HL-60/S4 treated with retinoic acid at 250 ng/mL for 4 days and 3 days (cell line): ENCODE results near the gene CDRT4.

Experiments used
- in situ Hi-C: fragments of 300-500 bp; cut with MboI; formaldehyde crosslinking; loops from 2 replicates; pipeline ENCODE4 v1.7.0; 2022; ENCODE audit warnings: low sequenced_read_pairs

CDRT4 gene

DNA sequence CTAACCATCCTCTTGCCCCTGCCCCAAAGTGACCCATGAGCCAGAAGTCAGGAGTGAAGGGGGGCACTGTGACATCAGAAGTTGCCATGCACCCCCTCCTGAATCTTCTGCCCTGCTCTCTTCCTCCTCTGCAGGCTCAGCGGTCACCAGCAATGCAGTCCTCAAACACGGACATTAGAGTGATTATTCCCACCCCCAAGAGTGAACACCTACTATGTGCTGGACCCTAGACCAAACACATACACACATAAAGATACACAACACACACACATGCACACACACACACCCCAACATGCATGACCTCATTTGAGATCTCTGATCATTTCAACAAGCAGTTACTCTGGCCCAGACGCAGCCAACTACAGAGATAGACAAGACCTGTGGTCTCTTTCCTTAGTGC is at the start of gene CDRT4:
TSS of gene CDRT4 (minus strand) at position 30 of the 400 bp plus-strand sequence. CDS start 27,383 bp downstream, outside the sequence.
- in situ Hi-C loops = no loop called here

DNA sequence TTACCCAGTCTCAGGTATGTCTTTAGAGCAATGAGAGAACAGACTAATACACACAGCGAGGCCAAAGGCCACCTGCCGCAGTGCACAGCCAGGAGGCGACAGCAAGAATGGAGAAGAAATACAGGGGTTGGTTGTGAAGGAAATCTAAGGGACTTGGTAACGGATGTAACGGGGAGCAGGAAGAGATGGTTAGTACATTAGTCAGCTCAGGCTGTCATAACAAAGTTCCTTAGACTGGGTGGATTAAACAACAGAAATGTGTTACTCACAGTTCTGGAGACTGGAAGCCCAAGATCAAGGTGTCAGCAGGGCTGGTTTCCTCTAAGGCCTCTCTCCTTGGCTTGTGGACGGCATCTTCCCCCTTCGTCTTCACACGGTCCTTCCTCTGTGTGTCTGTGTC is 48.7 kb upstream of the CDRT4 start:
- in situ Hi-C loops = loop anchor here (25.0 kb wide), 1 partner anchor 254 kb away; the partner anchor contains the start of gene PMP22

DNA sequence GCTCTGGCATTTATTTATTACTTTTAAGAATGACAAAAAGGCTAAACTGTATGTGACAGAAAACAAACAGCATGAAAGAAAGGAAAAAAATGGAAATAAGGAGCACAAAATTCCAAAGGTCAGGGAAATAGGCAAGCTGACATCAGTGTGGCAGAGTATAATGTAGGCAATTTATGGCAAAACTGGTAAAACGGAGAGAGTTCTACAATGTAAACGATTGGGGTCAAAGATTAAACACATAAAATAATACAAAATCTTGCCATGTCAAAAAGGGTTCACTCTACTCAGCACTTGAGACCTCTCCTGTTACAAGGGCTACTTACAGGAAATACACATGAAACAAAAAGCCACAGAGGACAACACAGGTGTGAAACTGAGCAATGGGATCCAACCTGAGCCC is 47.0 kb upstream of the CDRT4 start:
- in situ Hi-C loops = loop anchor here (25.0 kb wide), 1 partner anchor 252 kb away; the partner anchor contains the start of gene PMP22

DNA sequence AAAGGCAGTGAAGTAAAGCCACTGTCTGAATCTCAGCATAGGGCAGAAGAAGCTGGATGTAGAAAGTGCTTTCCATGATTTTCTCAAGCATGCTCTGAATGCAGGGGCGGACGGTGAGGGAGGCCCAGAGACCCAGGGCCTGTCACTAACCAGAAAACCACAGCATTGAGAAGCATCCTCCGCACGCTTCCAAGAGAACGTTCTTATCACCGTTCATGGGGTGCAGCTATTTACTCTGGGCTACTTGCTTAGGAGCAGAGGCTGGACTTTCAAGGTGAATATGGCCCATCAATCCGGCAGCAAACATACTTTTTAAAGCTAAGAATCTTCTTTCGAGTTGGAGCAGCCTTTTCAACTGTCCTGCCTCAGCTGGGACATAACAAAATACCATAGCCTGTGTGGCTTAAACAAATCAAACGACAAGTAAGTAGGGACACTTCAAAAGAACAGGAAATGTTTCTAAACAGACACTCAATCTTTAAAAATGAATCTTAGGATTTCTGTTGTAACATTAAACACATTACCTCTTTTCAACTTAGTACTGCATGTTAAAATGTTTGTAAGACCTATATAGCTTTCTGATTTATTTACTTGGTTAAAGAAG is 46.5 kb upstream of the CDRT4 start:
- in situ Hi-C loops = loop anchor here (25.0 kb wide), 1 partner anchor 252 kb away; the partner anchor contains the start of gene PMP22

DNA sequence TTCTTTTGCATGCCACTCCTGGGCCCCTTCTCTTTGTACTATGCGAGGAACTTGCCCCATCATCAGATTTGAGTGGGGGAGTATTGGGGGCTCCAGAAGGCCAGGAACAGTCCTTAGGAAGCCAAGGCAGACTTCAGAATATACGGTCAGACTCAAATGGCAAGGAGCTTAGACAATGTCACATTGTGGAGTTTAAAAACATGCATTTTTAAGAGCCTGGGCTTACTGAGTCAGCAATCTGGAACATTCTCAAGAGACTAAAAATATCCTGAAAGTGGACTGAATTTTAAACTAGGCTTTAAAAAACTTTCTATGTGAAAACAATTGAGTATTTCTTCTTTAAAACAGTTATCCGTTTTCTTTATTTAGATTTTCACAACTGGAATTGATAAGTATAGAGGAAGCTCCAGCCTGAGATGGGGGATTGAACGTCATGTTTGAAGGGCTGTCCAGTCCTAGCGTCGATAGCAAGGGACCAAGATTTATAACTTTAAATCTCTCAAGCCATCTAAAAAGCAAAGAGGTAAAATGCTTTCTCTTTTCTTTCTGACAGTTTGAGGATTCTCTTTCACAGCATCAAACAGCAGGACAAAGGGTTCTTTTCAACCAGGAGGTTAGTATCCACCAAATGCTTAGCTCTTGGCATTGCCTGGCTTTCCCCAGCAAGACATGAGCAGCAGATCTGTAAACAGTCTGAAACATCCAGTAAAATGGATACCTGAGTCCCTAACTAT is 45.8 kb upstream of the CDRT4 start:
- in situ Hi-C loops = loop anchor here (25.0 kb wide), 1 partner anchor 251 kb away; the partner anchor contains the start of gene PMP22

DNA sequence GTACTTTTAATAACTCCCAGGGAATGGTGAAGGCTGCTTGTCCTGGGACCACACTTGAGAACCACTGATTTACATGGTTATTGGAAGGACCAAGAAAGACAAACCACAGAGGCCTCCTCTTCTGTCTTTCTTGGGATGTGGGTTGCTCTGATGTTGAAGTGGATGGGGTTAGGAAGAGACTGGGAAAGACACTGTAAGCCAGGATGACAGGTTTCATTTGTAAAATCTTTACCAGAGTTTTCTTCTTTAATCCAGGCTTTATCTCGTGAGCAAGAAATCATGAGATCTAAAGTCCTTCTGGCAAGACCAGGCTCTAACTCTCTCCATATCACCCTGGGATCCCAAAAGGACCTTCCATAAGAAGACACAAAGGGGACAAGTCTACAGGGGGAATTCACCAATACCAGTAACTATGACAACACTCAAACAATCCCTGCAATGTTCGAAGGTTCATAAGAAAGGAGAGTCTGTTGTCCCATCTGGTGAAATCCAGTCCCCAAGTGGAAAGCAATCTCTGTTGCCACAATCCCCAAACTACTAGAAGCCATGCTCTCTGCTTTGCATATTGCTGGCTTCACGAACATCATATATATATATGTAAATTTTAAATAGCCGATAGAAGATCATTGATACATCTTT is 44.8 kb upstream of the CDRT4 start:
- in situ Hi-C loops = loop anchor here (25.0 kb wide), 1 partner anchor 250 kb away; the partner anchor contains the start of gene PMP22

DNA sequence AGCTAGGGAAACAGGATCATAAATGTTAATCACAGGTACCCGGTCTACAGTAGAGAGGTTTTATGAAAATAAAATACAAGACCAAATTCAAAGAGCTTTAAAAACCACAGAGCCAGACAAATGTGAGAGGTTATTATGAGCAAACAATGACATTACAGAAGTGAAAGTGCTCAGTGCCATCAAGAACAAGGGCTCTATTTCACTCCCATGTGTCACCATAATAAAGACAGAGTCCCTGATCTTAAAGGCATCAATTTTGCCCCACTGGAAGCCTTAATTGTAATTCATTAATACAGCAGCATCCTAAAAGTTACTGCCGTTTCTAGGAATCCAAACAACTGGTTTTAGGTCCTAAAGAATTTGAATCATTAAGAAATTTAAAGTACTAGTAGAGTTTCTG is 43.7 kb upstream of the CDRT4 start:
- in situ Hi-C loops = loop anchor here (25.0 kb wide), 1 partner anchor 249 kb away; the partner anchor contains the start of gene PMP22

DNA sequence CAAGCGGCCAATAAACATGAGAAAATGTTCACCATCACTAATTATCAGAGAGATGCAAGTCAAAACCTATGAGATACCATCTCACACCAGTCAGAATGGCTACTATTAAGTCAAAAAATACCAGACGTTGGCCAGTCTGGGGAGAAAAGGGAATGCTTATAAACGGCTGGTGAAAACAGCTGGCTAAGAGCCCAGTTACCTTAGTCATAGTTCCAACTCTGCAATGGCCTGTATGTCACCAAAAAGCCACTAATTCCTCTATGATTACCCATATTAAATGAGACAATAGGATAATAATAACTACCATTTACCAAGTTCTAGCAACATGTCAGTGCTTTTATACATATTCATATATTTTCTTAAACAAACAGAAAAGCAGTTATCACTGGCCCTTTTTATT is 42.9 kb upstream of the CDRT4 start:
- in situ Hi-C loops = loop anchor here (25.0 kb wide), 1 partner anchor 248 kb away; the partner anchor contains the start of gene PMP22

DNA sequence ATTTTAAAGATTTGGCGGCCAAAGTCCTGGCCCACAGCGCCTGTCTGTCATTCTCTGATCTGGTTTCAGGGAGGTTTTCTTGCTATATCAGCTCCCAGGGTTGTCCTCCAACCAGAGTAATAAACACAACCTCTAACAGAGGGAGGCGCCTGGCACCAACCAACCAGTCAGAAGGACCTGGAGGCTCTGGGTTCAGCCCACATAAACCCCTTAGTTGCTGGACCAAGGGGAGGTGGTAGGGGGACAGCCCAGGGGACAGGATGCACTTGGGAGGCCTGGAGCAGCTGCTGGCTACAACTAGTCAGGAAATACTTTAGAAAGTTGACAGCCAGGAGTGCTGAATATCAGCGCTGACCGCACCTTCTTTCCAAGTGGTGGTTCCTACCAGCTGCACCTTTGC is 41.7 kb upstream of the CDRT4 start:
- in situ Hi-C loops = loop anchor here (25.0 kb wide), 1 partner anchor 247 kb away; the partner anchor contains the start of gene PMP22

DNA sequence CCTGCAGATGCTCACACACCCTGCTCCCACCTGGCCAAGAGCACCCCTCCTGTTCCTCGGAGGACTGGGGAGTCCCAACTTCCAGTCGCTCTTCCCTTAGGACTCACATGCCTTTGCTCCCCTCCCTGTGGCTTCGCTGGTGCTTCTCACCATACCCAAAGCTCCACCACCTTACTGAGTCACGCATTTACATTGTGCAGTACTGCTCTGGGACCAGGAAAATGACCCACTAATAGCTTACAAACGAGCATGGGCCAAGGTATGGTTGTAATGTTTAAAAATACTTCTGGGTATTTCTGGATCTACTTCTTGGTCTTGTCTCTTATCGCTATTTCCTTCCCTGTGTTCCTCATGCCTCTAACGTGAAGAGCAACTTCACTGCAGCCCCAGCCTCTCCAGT is 41.0 kb upstream of the CDRT4 start:
- in situ Hi-C loops = loop anchor here (25.0 kb wide), 1 partner anchor 246 kb away; the partner anchor contains the start of gene PMP22

DNA sequence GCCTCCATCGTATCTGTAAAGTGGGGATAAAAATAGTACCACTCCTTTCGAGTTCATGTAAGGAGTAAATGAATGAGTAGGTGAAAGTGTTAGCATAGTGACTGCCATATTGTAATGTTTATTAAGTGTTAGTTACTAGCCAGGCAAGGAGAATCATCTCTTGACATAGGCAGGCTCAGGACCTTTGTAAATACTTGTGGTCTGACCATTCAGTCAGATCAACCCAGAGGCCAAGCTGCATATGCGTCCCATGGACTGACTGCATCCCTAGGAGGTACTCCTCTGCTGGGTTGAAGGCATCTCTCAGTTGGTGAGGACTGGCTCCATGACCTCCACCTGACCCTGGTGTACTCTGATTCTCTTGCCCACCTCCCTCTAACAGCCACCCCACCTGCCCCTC is 40.5 kb upstream of the CDRT4 start:
- in situ Hi-C loops = loop anchor here (25.0 kb wide), 1 partner anchor 246 kb away; the partner anchor contains the start of gene PMP22

DNA sequence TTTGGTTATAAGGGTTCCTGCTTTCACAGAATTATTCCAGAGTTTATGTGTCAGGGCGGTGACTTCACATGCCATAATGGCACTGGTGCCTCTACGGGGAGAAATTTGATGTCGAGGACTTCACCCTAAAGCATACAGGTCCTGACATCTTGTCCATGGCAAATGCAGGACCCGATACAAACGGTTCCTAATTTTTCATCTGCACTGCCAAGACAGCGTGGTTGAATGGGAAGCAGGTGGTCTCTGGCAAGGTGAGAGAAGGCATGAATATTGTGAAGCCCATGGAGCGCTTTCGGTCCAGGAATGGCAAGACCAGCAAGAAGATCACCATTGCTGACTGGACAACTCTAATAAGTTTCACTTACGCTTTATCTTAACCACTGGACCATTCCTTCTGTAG is 39.6 kb upstream of the CDRT4 start:
- in situ Hi-C loops = loop anchor here (25.0 kb wide), 1 partner anchor 245 kb away; the partner anchor contains the start of gene PMP22

DNA sequence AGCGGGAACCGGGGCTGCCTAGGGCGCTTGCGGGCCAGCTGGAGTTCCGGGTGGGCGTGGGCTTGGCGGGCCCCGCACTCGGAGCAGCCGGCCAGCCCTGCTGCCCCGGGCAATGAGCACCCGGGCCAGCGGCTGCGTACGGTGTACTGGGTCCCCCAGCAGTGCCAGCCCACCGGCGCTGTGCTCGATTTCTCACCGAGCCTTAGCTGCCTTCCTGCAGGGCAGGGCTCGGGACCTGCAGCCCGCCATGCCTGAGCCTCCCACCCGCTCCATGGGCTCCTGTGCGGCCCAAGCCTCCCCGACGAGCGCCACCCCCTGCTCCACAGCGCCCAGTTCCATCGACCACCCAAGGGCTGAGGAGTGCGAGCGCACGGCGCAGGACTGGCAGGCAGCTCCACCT is 38.3 kb upstream of the CDRT4 start:
- in situ Hi-C loops = loop anchor here (25.0 kb wide), 1 partner anchor 243 kb away; the partner anchor contains the start of gene PMP22

DNA sequence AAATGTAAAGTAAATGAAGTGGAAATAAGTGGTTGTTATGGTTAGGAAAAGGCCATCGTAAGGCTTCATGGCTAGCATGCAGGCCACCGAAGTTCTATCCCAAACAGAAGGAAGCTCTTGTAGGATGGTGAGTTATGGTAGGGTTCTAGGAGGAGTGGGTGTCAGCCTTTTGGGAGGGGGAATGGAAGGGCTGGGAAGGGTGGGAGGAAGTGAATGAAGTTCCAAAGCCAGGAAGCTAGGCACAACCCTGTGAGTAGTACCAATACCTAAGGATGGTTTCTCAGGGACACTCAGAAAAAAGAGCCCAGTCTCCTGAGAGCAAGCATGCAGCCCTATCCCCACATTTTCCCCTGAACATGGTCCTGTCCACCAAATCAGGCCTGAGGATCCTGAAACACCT is 36.3 kb upstream of the CDRT4 start:
- in situ Hi-C loops = loop anchor here (25.0 kb wide), 1 partner anchor 241 kb away; the partner anchor contains the start of gene PMP22

DNA sequence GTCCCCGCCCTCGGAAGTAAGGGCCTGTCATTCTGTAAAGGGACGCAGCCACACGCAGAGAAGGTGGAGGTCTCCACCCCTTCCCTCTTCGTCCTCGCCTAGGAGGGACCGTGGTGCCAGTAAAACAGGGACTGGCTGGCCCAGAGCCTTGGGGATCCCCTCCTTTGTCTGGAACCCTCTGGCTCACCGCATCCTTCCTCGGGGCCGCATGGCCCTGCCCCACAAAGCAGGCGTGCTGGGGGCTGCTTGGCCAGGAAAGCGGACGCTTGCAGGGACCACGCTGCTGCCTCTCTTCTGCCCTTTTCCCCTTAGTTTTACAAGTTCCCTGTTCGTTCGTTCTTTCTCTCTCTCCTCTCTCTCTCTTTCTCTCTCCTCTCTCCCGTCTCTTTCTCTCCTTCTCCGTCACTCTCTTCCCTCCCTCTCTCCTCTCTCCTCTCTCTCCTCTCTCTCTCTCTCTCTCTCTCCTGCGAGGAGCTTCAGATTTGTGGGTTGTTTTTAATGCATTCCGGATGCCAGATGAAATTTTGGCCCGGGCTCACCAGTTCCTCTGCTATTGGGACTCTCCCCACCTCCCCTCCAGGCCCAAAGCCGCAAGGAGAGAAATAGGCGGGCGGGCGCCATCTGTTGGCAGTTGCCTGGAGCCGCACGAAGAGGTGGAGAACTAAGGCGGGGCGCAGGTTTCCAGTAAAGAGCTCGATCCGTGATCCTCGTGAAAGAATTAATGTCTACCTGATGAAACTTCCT is 35.1 kb upstream of the CDRT4 start:
- in situ Hi-C loops = loop anchor here (25.0 kb wide), 1 partner anchor 240 kb away; the partner anchor contains the start of gene PMP22

DNA sequence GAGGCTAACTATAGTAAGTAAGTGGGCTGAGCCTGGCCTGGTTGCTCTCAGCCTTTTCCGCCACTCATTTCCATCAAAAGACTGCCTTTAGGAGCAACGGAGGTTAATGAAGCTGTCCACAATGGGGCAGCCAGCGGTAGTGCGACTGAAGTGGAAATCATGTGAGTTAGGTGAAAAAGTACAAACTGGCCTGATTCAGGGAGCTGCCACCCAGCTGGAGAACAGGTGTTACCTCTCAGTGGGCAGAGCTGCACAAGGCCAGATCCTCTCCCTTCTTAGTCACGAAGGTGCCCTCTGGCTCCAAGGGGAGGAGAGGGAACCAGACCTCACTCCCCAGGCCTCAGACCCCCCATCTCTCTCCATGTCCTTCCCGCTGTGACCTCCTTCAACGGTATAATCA is 34.4 kb upstream of the CDRT4 start:
- in situ Hi-C loops = loop anchor here (25.0 kb wide), 1 partner anchor 239 kb away; the partner anchor contains the start of gene PMP22

DNA sequence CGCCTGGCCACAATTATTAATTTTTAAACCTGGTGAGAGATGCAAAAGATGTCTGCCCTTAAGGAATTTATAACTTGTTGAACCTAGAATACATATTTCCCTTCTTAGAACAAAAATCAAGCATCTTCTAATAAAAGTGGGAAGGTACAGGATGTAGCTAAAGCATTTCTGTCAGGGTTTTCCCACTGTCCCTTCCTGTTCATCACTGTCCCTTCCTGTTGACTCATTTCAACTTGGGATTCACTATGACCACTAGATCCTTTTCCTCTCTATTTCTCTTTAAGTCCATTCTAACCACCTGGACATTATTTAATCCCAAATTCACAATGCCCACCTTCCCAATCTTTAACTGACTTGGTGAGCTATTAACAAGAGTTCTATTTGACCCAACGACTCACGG is 33.9 kb upstream of the CDRT4 start:
- in situ Hi-C loops = loop anchor here (25.0 kb wide), 1 partner anchor 239 kb away; the partner anchor contains the start of gene PMP22

DNA sequence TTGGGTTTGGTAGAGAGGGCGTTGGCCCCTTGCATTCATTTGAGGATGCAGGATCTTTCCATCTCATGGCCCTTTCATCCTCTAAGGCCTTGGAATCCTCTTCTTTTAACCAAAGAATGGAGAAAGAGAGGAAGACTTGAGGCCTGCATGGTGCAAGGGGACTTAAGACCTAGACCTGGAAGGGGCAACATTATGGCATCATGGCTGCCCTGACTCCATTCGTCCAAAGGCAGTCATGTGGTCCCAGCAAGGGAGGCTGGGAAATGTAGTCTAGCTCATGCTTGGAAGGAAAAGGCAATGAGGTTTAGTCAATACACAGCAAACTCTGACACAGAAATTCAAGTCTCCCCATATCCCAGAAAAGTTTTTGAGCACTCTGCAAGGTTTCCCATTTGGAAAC is 30.7 kb upstream of the CDRT4 start:
- in situ Hi-C loops = no loop called here

DNA sequence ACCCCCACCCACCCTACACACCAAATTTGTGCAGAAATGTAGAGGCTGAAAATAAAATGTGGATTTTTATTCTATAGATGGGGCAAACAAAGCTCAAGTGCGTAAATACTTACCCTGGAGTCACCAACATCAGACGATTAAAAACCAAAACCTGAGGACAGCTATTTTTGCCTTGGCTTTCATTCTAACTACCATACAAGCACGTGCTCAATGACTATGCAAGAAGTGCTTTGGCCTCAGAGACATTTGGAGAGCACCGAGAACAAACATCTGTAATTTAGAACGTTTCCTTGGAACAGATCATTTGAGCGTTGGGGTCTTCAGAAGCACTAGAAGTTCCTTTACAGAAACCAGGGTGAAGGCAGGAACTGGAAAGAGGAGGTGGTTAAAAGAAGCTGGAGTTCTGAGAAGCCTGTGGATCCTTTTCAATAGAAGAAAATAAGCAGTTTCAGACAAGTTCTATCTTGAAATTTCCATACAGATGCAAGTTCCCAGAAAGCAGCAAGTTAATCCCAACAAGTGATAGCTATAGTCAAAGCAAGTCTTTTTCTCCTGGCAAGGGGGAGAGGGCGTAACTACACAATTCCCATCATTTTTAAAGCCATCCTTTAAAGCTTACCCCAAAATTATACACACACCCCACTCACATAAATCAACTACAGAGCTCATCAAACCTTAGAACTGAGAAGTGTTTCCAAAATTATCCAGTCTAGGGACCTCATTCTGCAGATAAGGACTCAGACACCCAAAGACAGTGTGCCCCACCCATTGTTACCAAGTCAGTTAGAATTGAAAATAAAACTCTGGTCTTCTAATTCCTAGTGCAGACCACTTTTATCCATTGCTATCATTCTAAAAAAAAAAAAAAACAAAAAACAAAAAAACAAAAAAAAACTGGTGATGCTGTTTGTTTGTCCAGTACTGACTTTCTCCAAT is 29.6 kb upstream of the CDRT4 start:
- in situ Hi-C loops = no loop called here
